GM12865 (cell line): ENCODE results near the gene GOT2.
"Not testable (repeated sequence)": the region's sequence is repeated elsewhere in the genome, so short reads cannot be mapped to it uniquely, and the experiment has no call there.

Experiments used
- DNase-seq: peaks from one replicate; pipeline ENCODE4 v3.0.0; 2010; ENCODE audit warnings: low read depth
- H3K4me3 ChIP-seq: 2 replicates; pipeline ENCODE4 v1.5.1; 2011; ENCODE audit warnings: mild to moderate bottlenecking, low read depth, low read length, control low read depth
- CTCF ChIP-seq: IDR thresholded peaks from 2 replicates; pipeline ENCODE4 v1.5.1; 2011; ENCODE audit warnings: low read length, control low read depth, low read depth, inconsistent platforms; ENCODE audit not compliant: insufficient read depth; ENCODE audit errors: missing control alignments

GOT2 gene

GRCh38 chr16:58753711-58754134 is 19.6 kb upstream of the GOT2 start:
- TF ChIP-seq CTCF = no peak
- no peak overlapping the region for H3K4me3 ChIP-seq
- no peak for DNase-seq

- no peak overlapping the region for H3K4me3 ChIP-seq
- TF ChIP-seq CTCF = no peak
- DNase-seq = no peak
Measured at GRCh38 chr16:58744497-58744896, 10.4 kb upstream of the GOT2 start.

GRCh38 chr16:58741976-58742375 is 7.9 kb upstream of the GOT2 start:
- TF ChIP-seq CTCF = no peak
- DNase-seq = no peak
- no peak overlapping the region for H3K4me3 ChIP-seq

DNA sequence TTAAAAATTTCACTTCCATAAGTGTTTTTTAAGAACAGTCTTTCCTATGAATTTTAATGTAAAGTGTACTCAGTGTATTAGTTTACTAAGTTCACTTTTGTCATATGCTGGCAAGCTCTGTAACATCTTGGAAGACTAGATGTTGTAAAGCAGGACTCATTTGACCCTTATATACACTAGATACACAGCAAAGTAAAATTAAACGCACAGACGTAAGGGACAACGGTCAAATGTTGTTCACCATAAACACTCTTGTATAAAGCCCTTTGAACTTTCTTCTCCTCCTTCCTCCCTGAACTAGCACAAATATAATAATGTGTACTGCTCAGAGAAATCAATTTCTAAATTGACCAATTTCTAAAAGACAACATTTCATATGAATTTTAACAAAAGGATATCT is 7.0 kb upstream of the GOT2 start:
- no peak for TF ChIP-seq CTCF

GRCh38 chr16:58738672-58739296 is 4.7 kb upstream of the GOT2 start:
- no peak for DNase-seq
- TF ChIP-seq CTCF = no peak
- H3K4me3 ChIP-seq = no peak overlapping the region

More for the DNA sequence above, 7.0 kb upstream of the GOT2 start:
- H3K4me3 ChIP-seq = no peak overlapping the region
- DNase-seq = no peak

DNA sequence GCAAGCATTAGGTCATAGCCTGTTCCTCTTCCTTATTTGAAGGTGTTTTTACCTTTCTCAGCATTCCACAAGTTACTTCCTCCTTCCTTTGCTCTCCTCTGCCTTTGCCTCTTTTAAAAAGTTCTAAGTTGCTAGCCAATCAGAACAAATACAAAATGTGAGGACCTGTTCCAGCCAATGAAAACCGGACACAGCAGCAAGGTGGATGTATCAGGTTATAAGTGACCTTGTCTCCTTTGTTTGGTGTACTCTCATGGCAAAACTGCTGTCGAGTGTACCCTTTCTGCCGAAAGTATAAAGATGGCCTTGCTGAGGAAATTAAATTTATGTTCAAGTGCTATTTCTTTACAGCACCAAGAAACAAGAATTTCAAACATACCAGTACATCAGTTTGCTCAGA is 2.2 kb upstream of the GOT2 start:
- not testable (repeated sequence) for H3K4me3 ChIP-seq, DNase-seq

DNA sequence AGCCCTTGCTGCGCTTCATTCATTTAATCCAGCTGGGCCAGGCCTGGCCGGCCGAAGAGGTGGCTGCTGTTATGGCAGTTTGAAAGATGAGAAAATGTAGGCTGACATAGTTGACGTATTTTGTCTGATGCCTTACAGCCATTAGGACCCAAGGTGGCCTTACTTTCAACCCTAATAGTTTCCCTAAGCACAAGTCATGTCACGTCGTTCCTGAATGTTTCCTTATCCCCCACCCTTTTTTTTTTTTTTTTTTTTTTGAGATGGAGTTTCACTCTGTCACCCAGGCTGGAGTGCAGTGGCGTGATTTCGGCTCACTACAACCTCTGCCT is 307 bp upstream of the GOT2 start:
- no peak for TF ChIP-seq CTCF
- peak overlapping the region; percentile 99 for H3K4me3 ChIP-seq
- no peak for DNase-seq
